Neural cell (in vitro differentiated cells): Measurements from ENCODE around the gene OGN. TPM values are rescaled to one million over a fixed set of nuclear protein-coding genes. Genes with fewer than 3 reads are reported as not detected.

Source experiments
- H2AFZ ChIP-seq: fragments of 200-600, 300-800 bp; sonication (generic), shearing (Covaris generic); 2 replicates; pipeline ENCODE4 v1.6.0; 2014; ENCODE audit warnings: low read depth, mild to moderate bottlenecking, antibody characterized with exemption, low read length, moderate library complexity
- H3F3A ChIP-seq: fragments of 200-600 bp; shearing (Covaris generic); 2 replicates; pipeline ENCODE4 v1.6.1; 2016; ENCODE audit warnings: mild to moderate bottlenecking, moderate library complexity, mixed read lengths, antibody characterized with exemption, low read length; ENCODE audit not compliant: insufficient read depth, poor library complexity, severe bottlenecking
- H3K27ac ChIP-seq: fragments of 200-600, 300-800 bp; sonication (generic), shearing (Covaris generic); 2 replicates; pipeline ENCODE4 v1.5.1; 2014; ENCODE audit warnings: mild to moderate bottlenecking, low read length, moderate library complexity
- H3K27me3 ChIP-seq: fragments of 300-800, 200-600 bp; sonication (generic), shearing (Covaris generic); 2 replicates; pipeline ENCODE4 v1.6.0; 2014; ENCODE audit warnings: mild to moderate bottlenecking, low read depth, low read length, moderate library complexity; ENCODE audit not compliant: insufficient read depth
- H3K36me3 ChIP-seq: fragments of 300-800, 200-600 bp; sonication (generic), shearing (Covaris generic); 2 replicates; pipeline ENCODE4 v1.5.1; 2014; ENCODE audit warnings: mild to moderate bottlenecking, antibody characterized with exemption, low read length, moderate library complexity; ENCODE audit not compliant: insufficient read depth
- H3K4me2 ChIP-seq: fragments of 300-800, 200-600 bp; sonication (generic), shearing (Covaris generic); 2 replicates; pipeline ENCODE4 v1.6.0; 2014; ENCODE audit warnings: mild to moderate bottlenecking, low read length
- H3K4me3 ChIP-seq: fragments of 300-800, 200-600 bp; sonication (generic), shearing (Covaris generic); 2 replicates; pipeline ENCODE4 v1.5.1; 2014; ENCODE audit warnings: mild to moderate bottlenecking, low read length, moderate library complexity
- H3K79me2 ChIP-seq: fragments of 200-600 bp; shearing (Covaris generic); replicated peaks from 2 replicates; pipeline ENCODE4 v1.6.0; 2014; ENCODE audit warnings: mild to moderate bottlenecking, low read length, moderate library complexity; ENCODE audit not compliant: insufficient read depth
- H3K9ac ChIP-seq: fragments of 300-800, 200-600 bp; sonication (generic), shearing (Covaris generic); 2 replicates; pipeline ENCODE4 v1.6.1; 2016; ENCODE audit warnings: mild to moderate bottlenecking, low read length, mixed read lengths
- H3K9me2 ChIP-seq: fragments of 200-600 bp; shearing (Covaris generic); 2 replicates; pipeline ENCODE4 v1.6.1; 2016; ENCODE audit warnings: mild to moderate bottlenecking, low read length, mixed read lengths; ENCODE audit not compliant: insufficient read depth
- H3K9me3 ChIP-seq: fragments of 200-600, 300-800 bp; sonication (generic), shearing (Covaris generic); 2 replicates; pipeline ENCODE4 v1.6.1; 2016; ENCODE audit warnings: mild to moderate bottlenecking, mixed run types, low read length, moderate library complexity, mixed read lengths
- H4K20me1 ChIP-seq: fragments of 200-600 bp; shearing (Covaris generic); 2 replicates; pipeline ENCODE4 v1.6.1; 2016; ENCODE audit warnings: mild to moderate bottlenecking, mixed run types; ENCODE audit not compliant: insufficient read depth
- CTCF ChIP-seq: fragments of 450-650 bp; IDR thresholded peaks from 2 replicates; pipeline ENCODE4 v1.5.1; 2014; ENCODE audit warnings: antibody characterized with exemption, mild to moderate bottlenecking, moderate library complexity; ENCODE audit not compliant: poor library complexity, severe bottlenecking
- EP300 ChIP-seq: fragments of 450-650 bp; conservative IDR thresholded peaks from 2 replicates; pipeline ENCODE4 v1.6.1; 2014; ENCODE audit warnings: antibody characterized with exemption, mild to moderate bottlenecking, moderate library complexity; ENCODE audit not compliant: poor library complexity, severe bottlenecking
- EZH2 ChIP-seq: fragments of 200-600, 300-800 bp; shearing (Covaris generic), sonication (generic); IDR thresholded peaks from 2 replicates; pipeline ENCODE4 v1.6.1; 2014; ENCODE audit warnings: antibody characterized with exemption, low read length, borderline replicate concordance, mild to moderate bottlenecking; ENCODE audit not compliant: insufficient read depth, poor library complexity, severe bottlenecking
- MXI1 ChIP-seq: fragments of 450-650 bp; conservative IDR thresholded peaks from 2 replicates; pipeline ENCODE4 v1.6.1; 2014; ENCODE audit warnings: antibody characterized with exemption, mild to moderate bottlenecking; ENCODE audit not compliant: poor library complexity, severe bottlenecking
- POLR2AphosphoS5 ChIP-seq: IDR thresholded peaks from 2 replicates; pipeline ENCODE4 v1.6.1; 2012
- RAD21 ChIP-seq: fragments of 450-650 bp; conservative IDR thresholded peaks from 2 replicates; pipeline ENCODE4 v1.6.1; 2014; ENCODE audit warnings: antibody characterized with exemption, mild to moderate bottlenecking, moderate library complexity
- REST ChIP-seq: IDR thresholded peaks from 2 replicates; pipeline ENCODE4 v1.6.1; 2012; ENCODE audit warnings: borderline replicate concordance
- SMC3 ChIP-seq: fragments of 450-650 bp; conservative IDR thresholded peaks from 2 replicates; pipeline ENCODE4 v1.6.1; 2014; ENCODE audit warnings: antibody characterized with exemption, mild to moderate bottlenecking, moderate library complexity; ENCODE audit not compliant: poor library complexity
- TAF1 ChIP-seq: IDR thresholded peaks from 2 replicates; pipeline ENCODE4 v1.6.1; 2012; ENCODE audit warnings: low read depth
- polyA plus RNA-seq: library from polyadenylated mRNA; depleted of rRNA; stranded (reverse); fragments of >200 nt; gene quantifications from 2 replicates; pipeline ENCODE4 v1.2.3, GENCODE V29; 2014

Gene OGN
- polyA plus RNA-seq, 1 donor from 2014 or later = not detected

- Histone ChIP-seq H3K9ac (no peak overlapping the region), H3K27me3 (no peaks in the 10 kb centered on the region), H3K9me3 (no peaks in the 10 kb centered on the region), H4K20me1 (no peaks in the 10 kb centered on the region), H2AFZ (no peak overlapping the region), H3K4me2 (no peak overlapping the region), H3K9me2 (no peaks in the 10 kb centered on the region), H3K36me3 (no peaks in the 10 kb centered on the region), H3F3A (no peaks in the 10 kb centered on the region), H3K4me3 (no peak overlapping the region), H3K27ac (no peak overlapping the region), H3K79me2 (no peaks in the 10 kb centered on the region)
- TF ChIP-seq REST (no peak), MXI1 (no peak), CTCF (no peak)
These were observed 2.0 kb downstream of the OGN start for GRCh38 chr9:92402360-92402759.

- no peak overlapping the region for H3K4me3 ChIP-seq
- no peaks in the 10 kb centered on the region for H3K9me2 ChIP-seq
- no peaks in the 10 kb centered on the region for H3K27me3 ChIP-seq
- no peaks in the 10 kb centered on the region for H3K79me2 ChIP-seq
- TF ChIP-seq POLR2AphosphoS5 (no peak), CTCF (no peak), RAD21 (no peak), TAF1 (no peak), EP300 (no peak), REST (no peak), EZH2 (no peak), SMC3 (no peak), MXI1 (no peak)
- no peaks in the 10 kb centered on the region for H3F3A ChIP-seq
- no peaks in the 10 kb centered on the region for H4K20me1 ChIP-seq
- no peak overlapping the region for H2AFZ ChIP-seq
- H3K9ac ChIP-seq = no peak overlapping the region
- no peaks in the 10 kb centered on the region for H3K9me3 ChIP-seq
- no peak overlapping the region for H3K27ac ChIP-seq
- no peaks in the 10 kb centered on the region for H3K36me3 ChIP-seq
- H3K4me2 ChIP-seq = no peak overlapping the region
These were observed 6.5 kb downstream of the OGN start for GRCh38 chr9:92397853-92398252.
